Measurements from ENCODE around the gene DNAJC21.

Gene DNAJC21

DNA sequence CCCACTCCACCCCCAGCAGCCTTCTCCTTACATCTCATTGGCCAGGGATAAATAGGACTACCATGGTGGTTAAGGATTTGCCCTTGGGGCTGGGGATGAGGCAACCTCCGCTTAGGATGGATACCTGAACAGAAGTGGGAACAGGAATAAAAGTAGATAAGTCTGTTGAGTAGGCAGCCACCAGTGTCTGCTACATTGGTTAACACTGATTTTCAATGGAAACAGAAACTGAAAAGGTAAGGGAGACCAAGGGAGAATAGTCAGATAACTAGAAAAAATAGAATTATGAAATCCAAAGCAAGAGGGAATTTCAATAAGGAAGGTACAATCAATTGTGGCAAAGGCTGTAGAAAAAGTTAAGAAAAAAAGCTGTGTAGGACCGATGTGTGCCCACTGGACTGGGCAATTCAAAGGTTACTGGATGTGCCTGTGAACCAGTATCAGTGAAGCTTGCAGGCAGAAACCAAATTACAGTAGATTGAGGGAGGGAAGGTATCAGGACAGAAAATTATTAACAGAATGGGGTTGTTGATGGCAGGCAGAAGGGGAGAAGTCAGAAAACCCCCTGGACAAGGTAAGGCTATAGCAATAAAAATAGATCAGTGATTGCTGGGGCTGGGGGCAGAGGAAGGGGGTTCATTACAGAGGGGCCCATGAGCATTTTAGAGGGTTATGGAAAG, 48.7 kb downstream of the DNAJC21 start:
- DNase-seq (ENCODE audit: low read depth in 2 of 3, low spot score in 1 of 3), result no peak

DNA sequence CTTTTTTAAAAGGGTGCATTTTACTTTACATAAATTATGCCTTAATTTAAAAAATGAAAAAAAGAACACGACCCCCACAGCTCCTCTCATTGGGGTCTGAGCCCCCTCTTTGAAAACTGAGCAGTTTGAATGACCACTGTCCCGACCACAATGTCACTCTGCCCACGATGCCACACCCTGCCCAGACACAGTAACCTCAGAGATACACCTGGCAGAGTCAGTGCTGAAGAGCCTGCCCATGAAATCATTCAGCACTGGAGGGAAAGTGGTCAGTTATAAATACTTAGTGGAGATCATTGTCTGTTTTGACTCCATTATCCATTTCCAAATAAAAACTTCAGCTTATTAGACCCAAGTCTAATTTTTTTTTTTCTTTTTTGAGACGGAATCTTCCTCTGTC, 49.3 kb downstream of the DNAJC21 start:
- DNase-seq (ENCODE audit: low read depth in 2 of 3, low spot score in 1 of 3), result no peak

DNA sequence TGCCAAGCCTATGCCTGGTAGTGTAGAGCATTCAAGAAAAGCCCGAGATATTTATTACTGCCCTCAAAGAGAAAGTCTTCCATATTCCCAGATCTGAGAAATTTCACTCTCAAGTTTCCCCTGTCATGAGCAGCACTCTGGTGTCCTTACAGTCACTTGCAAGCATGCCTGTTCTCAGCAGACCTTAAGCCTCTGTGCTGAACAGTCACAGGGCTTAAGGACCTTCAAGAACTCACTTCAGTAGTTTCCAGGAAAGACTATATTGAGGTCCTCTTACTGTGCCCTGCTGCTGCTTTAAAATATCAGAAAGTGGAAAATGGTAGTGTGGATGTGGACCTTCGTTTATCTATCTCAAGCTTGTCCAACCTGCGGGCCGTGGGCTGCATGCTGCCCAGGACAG, 53.5 kb downstream of the DNAJC21 start:
- no peak for DNase-seq (ENCODE audit: low read depth in 2 of 3, low spot score in 1 of 3)

DNA sequence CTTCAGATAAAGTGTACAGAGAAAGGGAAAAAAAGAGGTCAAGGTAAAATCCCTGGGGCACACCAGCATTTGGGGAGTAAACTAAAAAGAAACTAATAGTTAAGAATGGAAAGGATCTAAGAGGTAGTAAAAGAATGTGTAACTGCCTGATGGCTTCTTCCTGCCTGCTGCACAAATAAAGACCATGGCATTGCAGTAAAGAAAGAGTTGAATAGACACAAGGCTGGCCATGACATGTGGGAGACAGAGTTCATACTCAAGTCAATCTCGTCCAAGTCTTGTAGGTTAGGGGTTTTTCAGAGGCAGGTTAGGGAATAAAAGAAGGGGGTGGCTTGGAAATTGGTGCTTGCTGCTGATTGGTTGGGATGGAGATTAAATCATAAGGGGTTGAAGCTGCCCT, 57.6 kb downstream of the DNAJC21 start:
- DNase-seq (ENCODE audit: low read depth in 2 of 3, low spot score in 1 of 3), result no peak

DNA sequence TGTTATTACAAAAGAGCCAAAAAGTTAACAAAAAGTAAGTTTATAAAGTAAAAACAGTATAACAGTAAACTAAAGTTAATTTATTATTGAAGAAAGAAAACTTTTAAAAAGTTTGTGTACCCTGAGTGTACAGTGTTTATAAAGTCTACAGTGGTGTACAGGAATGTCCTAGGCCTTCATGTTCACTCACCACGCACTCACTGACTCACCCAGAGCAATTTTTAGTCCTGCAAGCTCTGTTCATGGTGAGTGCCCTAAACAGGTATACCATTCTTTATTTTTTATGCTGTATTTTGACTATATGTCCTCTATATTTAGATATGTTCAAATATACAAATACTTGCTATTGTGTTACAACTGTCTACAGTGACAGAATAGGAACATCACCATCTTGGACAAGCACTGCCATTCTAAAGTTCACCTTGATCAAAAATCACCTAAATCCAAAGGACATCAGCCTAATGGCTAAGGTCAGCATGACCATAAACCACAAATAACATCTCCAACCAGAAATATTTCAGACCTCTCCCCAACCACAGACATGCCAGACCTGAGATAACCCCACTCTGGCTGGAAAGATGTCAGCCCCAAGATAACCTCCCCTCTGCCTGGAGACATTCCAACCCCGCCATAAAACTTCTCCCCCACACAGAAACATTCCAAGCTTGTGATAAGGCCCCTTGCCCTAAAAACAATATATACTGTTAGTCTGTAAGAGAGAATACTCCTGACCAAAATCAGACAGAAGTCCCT, 62.3 kb downstream of the DNAJC21 start:
- no peak for DNase-seq (ENCODE audit: low read depth in 2 of 3, low spot score in 1 of 3)

DNA sequence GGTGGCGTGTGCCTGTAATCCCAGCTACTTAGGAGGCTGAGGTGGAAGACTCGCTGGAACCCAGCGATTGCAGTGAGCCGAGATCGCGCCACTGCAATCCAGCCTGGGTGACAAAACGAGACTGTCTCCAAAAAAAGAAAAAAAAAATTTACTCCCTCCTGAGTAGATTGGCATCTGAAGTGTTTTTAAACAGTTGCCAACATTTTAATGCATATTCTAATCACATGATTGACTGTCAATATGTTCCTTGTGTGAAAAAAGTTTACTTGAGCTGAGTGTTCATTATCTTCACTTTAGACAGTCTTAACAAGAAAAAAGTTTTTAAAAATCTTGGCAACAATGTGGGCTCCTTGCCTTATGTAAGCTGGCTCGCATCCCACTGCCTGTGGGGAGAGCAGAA, 64.6 kb downstream of the DNAJC21 start:
- DNase-seq (ENCODE audit: low read depth in 2 of 3, low spot score in 1 of 3), result no peak

DNA sequence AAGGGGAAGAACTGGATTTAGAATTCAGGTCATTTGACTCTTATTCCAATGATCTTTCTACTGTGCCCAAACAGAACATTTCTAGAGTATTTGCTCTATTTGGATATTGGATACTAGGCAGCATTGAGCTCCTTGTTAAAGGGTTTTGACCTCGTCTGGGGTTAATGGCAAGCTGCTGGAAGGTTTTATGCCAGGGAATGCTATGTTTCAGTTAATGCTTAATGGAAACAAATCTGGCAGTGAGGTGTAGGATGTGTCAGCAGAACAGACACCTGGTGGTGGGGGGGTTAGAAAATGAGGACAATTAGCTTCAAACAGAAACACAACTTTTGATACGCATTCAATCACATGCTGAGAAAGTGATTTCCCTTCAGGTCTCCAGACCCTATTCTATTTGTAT, 66.9 kb downstream of the DNAJC21 start:
- DNase-seq (ENCODE audit: low read depth in 2 of 3, low spot score in 1 of 3), result no peak

DNA sequence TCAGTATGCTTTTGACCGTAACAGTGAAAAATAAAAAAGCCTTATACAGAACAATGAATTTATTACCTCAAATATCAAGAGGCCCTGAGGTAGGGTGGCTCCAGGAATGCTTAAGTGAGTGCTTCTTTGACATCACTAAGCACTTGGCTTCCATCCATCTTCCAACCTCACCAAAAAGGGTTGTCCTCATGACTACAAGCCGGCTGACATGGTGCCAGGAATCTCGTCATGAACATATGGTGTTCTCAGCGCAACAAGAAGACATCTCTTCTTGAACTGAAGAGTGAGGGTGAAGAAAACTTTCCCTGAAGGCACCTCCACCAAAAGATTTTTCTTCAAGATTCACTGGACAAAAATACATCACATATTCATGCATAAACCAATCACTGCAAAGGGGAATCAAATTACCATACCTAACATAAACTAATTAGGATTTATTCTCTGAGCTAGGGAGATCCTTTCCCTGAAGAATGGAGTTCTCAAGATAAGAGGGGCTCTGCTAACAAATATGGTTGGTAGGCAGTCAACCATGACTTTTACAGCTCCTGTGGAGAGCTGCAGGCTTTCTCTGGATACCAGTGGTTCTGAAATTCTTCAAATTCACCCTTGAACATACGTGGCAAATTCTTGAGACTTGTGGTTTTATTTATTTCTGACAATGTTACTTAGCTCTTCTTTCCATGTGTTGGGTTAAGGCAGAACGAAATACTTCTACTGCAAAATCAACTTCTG, 68.9 kb downstream of the DNAJC21 start:
- DNase-seq (ENCODE audit: low read depth in 2 of 3, low spot score in 1 of 3), result no peak

DNA sequence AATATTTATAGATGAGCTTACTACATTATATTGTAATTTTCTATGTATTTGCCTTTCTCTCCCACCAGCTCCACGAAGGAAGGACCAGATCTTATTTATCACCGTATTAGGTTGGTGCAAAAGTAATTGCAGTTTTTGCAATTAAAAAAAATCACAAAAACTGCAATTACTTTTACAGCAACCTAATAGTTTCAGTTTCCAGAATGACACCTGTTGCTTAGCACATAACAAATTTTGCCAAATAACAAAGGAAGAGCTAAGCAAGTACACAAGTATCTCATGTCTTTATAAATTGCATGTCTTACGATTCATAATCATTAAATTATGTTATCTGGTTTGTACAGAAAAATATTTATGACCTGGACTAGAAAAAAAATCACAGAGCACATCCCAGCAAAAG, 72.5 kb downstream of the DNAJC21 start:
- DNase-seq (ENCODE audit: low read depth in 2 of 3, low spot score in 1 of 3), result no peak

DNA sequence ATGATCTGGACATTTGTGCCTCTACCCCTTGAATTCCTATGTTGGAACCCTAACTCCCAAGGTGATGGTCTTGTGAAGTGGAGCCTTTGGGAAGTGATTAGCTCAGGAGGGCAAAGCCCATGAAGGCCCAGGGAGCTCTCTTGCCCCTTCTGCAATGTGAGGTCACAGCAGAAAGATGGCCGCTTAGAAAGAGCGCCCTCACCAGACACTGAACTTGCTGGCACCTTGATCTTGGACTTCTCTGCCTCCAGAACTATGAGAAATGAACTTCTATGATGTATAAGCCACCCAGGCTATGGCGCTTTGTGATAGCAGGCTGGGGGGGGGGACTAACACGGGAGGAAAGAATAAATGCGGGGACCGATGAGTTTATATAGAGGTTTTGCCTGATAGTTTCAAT, 73.1 kb downstream of the DNAJC21 start:
- DNase-seq (ENCODE audit: low read depth in 2 of 3, low spot score in 1 of 3), result no peak

DNA sequence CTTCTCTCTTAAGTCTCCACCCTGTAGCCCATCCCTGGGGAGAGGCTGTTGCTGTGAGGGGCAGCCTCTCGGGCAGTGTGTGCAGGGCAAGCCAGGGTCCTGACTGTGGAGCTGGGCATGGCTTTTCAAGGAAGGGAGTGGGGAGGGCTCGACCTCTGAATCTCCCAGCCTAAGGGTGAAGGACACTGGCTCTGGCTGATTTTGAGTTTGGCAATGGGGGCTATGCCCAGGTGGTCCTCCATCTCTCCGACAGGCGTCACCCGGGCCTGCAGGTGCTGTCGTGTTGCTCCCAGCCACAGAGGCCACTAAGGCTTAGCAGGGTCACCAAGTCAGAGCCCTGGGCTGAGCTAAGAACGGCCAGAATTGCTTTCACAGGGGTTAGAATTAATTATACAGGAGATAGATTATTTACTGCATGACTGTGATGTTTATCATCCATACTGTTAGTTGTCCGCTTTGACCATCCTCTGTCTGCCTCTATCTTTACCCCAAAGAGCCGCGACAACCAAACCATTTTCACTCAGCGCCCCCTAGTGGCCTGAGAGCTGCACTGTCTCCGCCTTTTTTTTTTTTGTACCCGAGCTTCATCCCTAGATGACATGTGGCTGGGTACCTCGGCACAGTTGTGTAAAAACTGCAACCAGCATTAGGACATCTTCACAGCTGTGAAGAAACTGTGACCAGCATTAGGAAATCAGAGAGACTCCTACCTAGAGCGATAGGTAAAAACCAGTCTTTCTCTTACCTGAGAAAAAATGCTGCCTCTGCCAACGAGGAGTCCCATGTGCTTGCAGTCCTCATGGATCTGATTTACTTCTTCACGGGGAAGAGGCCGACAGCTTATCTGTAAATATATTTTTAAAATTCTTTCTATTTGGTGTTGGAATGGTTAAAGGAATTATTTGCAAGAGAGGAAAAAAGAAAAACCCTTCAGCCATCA, 73.9 kb downstream of the DNAJC21 start:
- DNase-seq (ENCODE audit: low read depth in 2 of 3, low spot score in 1 of 3), result peak; percentile 25 to 72 (median 46)

DNA sequence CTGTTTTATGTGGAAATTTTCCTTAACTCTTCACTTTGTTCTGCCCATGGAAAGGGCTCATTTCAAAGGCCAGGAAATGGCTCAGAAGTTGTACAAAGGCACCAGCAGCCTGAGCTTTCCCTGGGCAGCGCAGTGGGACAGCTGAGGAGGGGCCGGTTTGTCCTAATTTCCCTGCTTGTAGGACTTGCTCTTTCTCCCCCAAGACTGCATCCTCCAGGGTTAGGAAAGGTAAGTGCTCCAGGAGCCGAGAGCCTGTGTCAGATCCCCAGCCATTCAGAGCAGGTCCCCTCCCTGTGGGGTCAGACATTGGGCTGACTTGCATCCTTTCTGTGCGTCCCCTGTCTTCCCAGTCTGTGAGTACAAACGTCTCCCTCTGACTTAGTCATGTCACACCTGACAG, 74.8 kb downstream of the DNAJC21 start:
- DNase-seq (ENCODE audit: low read depth in 2 of 3, low spot score in 1 of 3), result no peak

DNA sequence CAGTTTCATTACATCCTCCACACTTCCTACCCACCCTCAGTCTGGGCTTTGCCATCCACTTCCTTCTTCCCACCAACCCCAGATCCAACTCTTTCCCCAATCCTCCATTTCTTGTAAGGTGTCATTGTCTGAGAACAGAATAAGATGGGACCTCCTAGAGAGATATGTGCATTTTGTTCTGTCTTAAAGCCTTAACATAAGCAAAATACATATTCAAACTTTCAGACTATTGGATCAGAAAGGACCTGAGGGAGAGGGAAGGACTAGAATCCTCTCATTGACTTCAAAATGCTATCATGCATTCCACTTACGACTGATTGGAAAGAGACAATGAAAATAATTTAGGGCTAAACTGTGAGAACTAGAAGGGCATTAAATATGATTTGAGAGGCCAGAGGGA, 75.4 kb downstream of the DNAJC21 start:
- DNase-seq (ENCODE audit: low read depth in 2 of 3, low spot score in 1 of 3), result no peak
